ENCODE results near the gene PRR15L.

The PRR15L gene

GRCh38 chr17:47957591-47958490 lies at the start of gene PRR15L:
Gene PRR15L (minus strand): TSS chr17:47957883. CDS start chr17:47953234, 4,649 bp downstream.
- no peak for DNase-seq (ENCODE audit: extremely low read depth, low read depth)
- no peak for TF ChIP-seq CTCF (IDR thresholded peaks at IDR 0.05; ENCODE audit: low read depth, low read length)

GRCh38 chr17:48006936-48007709 lies 49.4 kb upstream of the PRR15L start:
- no peak for TF ChIP-seq CTCF (IDR thresholded peaks at IDR 0.05; ENCODE audit: low read depth, low read length)
- DNase-seq (ENCODE audit: extremely low read depth, low read depth): no peak

GRCh38 chr17:48004983-48005382 lies 47.3 kb upstream of the PRR15L start:
- no peak for TF ChIP-seq CTCF (IDR thresholded peaks at IDR 0.05; ENCODE audit: low read depth, low read length)
- no peak for DNase-seq (ENCODE audit: extremely low read depth, low read depth)

- DNase-seq (ENCODE audit: extremely low read depth, low read depth): no peak
- no peak for TF ChIP-seq CTCF (IDR thresholded peaks at IDR 0.05; ENCODE audit: low read depth, low read length)
These were observed 45.9 kb upstream of the PRR15L start for GRCh38 chr17:48003417-48004151.

GRCh38 chr17:48002916-48003416 lies 45.3 kb upstream of the PRR15L start:
- DNase-seq (ENCODE audit: extremely low read depth, low read depth): no peak

More at GRCh38 chr17:48002916-48003416, 45.3 kb upstream of the PRR15L start:
- no peak for TF ChIP-seq CTCF (IDR thresholded peaks at IDR 0.05; ENCODE audit: low read depth, low read length)
